HFF-Myc (cell line): Measurements from ENCODE around the gene RAB4A.
"Not testable (repeated sequence)": the region's sequence is repeated elsewhere in the genome, so short reads cannot be mapped to it uniquely, and the experiment has no call there.

Source experiments
- DNase-seq: peaks from one replicate; pipeline ENCODE4 v3.0.0-alpha.2; 2011; ENCODE audit warnings: low read depth; ENCODE audit errors: extremely low read depth
- H3K4me3 ChIP-seq: replicated peaks from 2 replicates; pipeline ENCODE4 v1.5.1; 2011; ENCODE audit warnings: low read depth, mild to moderate bottlenecking, control low read depth, low read length
- TF ChIP-seq, protein P1 (sequence below): IDR thresholded peaks from 2 replicates; pipeline ENCODE4 v1.5.1; 2012; ENCODE audit warnings: mild to moderate bottlenecking, low read depth, low read length, control low read depth; ENCODE audit errors: missing control alignments

RAB4A gene

DNA sequence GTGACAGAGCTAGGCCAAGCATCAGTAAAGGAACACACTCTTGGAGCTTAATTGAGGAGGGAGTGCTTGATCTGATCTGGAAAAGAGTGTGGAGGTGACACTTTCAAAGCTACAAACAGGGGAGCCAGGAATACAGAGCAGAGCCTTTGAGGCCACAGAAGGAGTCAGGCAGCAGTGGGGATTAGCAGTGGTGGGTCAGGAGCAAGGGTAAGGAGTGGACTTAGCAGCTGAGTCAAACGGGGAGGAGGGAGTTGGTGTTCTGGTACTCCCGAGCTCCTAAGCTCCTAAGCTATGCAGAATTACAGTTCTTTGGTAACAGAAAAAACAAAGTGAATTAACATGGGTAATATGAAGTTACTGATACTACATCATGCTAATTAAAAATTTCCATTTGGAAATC lies 14.5 kb downstream of the RAB4A start:
- no peak overlapping the region for H3K4me3 ChIP-seq
- no peak for DNase-seq
- TF ChIP-seq, protein P1, sequence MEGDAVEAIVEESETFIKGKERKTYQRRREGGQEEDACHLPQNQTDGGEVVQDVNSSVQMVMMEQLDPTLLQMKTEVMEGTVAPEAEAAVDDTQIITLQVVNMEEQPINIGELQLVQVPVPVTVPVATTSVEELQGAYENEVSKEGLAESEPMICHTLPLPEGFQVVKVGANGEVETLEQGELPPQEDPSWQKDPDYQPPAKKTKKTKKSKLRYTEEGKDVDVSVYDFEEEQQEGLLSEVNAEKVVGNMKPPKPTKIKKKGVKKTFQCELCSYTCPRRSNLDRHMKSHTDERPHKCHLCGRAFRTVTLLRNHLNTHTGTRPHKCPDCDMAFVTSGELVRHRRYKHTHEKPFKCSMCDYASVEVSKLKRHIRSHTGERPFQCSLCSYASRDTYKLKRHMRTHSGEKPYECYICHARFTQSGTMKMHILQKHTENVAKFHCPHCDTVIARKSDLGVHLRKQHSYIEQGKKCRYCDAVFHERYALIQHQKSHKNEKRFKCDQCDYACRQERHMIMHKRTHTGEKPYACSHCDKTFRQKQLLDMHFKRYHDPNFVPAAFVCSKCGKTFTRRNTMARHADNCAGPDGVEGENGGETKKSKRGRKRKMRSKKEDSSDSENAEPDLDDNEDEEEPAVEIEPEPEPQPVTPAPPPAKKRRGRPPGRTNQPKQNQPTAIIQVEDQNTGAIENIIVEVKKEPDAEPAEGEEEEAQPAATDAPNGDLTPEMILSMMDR: no peak

DNA sequence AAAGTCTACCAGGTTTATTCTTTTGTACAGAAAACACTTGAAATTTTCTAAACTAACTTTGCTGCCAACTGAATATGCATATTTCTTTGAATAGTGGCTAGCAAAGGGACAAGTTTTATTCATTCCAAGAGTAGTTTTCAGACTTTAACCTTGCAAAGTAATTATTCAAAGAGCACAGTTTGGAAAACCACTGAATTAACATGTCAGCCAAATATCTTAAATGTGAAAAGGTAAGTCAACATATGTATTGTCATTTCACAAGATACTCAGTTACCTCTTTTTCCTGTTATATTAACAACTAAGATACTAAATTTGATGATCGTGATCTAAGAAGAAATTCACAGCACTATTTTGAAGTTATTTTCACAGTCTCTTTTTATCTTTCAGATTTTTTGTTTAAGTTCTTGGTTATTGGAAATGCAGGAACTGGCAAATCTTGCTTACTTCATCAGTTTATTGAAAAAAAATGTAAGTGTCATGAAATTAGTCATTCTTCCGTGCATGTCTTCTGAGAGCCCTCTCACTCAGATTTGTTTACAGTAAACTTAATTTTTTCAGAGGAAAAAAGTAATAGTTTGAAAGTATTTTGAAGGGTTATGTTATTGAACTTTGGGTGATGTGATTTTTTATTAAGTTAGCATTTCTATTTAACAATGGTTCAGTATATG lies 15.3 kb downstream of the RAB4A start:
- no peak for DNase-seq
- no peak overlapping the region for H3K4me3 ChIP-seq
- TF ChIP-seq, protein P1: no peak

DNA sequence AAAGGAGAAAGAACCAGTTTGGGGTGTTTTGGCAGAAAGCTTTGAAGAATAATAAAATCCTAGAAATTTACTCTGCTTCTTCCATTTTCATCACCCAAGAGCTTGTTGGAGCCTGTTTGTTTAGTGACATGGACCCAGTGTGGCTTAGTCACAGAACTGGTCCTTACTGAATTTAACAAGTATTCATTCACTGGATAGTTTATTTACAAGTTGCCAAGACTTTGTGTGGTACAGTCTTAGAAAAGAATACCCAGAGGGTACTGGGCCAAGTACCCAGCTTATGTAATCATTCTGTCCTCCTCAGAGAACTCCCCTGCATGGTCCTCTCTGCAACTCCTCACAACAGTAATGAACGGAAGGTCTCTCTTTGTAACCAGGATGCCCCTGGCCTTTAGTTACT lies 16.4 kb downstream of the RAB4A start:
- H3K4me3 ChIP-seq: no peak overlapping the region
- DNase-seq: no peak
- TF ChIP-seq, protein P1: no peak

DNA sequence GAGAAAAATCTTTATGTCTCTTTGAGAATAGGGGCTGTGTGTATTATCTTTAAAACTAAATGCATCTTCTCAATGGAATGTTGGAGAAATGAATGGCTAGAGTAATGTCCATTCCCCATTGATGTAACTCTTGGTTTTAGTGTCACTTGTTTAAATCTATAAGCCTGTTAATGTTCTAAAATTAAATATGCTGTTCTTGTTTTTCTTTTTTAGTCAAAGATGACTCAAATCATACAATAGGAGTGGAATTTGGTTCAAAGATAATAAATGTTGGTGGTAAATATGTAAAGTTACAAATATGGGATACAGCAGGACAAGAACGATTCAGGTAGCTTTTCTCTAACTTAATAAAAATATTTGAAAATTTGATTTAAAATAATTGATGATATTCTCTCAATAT lies 17.6 kb downstream of the RAB4A start:
- TF ChIP-seq, protein P1: no peak
- H3K4me3 ChIP-seq: no peak overlapping the region
- DNase-seq: no peak

DNA sequence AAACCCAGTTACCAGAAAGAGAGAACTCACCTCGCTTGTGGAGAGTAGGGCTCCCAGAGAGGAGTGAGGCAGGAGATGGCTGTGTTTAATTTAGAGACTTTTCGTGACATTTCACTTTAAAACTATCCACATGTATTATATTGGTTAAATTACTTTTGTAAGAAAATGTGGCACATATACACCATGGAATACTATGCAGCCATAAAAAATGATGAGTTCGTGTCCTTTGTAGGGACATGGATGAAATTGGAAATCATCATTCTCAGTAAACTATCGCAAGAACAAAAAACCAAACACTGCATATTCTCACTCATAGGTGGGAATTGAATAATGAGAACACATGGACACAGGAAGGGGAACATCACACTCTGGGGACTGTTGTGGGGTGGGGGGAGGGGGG lies 20.8 kb downstream of the RAB4A start:
- not testable (repeated sequence) for H3K4me3 ChIP-seq, DNase-seq

DNA sequence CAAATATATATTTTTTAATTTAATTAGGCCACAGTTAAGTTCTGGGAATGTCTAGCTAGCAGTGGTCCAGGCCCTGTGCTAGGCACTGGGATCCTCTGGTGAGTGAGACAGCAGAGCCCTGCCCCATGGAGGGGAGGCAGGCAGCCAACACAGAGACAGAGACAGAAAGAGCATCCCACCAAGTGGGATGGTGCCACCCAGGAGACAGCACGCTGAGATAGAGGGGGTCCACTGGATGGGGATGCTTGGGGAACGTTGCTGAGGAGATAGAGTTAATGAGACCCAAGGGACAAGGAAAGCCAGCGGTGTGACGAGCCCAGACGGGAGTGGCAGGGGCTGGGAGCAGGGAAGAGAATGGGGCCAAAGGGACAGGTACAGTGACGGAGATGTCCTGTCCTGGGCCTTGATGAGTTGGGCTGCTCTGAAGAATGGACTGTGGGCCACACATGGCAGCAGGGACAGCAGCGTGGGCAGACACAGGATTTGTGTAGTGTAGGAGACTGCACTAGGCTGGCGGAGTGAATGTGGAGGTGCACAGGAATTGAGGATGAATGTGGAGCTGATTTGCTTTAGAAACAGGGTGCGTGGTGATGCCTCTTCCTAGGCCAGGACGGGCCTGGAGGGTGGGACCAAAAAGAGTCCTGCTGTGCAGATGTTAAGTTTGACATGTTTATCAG lies 22.8 kb downstream of the RAB4A start:
- no peak for DNase-seq
- H3K4me3 ChIP-seq: no peak overlapping the region
- TF ChIP-seq, protein P1: no peak

DNA sequence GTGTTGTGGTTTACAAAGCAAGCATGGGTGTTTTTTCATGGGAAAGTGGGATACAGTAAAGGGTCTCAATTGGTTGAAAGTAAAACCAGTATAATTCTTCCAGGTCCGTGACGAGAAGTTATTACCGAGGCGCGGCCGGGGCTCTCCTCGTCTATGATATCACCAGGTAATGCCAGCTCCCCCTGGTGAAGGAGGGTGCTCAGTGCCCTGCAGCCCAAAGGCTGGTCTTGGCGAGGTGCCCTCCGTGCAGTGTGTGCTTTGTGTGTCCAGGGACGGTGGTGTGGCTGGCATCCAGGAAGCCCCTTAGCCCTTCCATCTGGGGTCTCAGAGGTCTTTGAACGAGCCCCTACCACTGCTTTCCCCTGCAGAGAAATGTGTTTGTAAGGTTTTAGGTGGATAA lies 24.8 kb downstream of the RAB4A start:
- no peak for DNase-seq
- no peak overlapping the region for H3K4me3 ChIP-seq
- TF ChIP-seq, protein P1: no peak
